Fibroblast of lung (primary cell): ENCODE measurements around the gene SMPD3.

Experiments
- CTCF ChIP-seq, 2 donors: IDR thresholded peaks in 1 of 2; conservative IDR thresholded peaks in 1 of 2; 1 replicate in 1 of 2; 2 replicates in 1 of 2; pipeline ENCODE4 v1.5.1; 2011 to 2012; ENCODE audit warnings: low read length in 2 of 2, control low read depth in 1 of 2, inconsistent platforms in 1 of 2, low read depth in 1 of 2, mild to moderate bottlenecking in 1 of 2
- EZH2 ChIP-seq: IDR thresholded peaks from 2 replicates; pipeline ENCODE4 v1.5.1; 2012; ENCODE audit warnings: low read length, control low read depth, mild to moderate bottlenecking; ENCODE audit errors: missing control alignments

GRCh38 chr16:68446681-68447652 is 1.3 kb downstream of the SMPD3 start:
- no peak for TF ChIP-seq CTCF (conservative IDR thresholded peaks at IDR 0.05 in 1 of 2, IDR thresholded peaks at IDR 0.05 in 1 of 2; ENCODE audit: low read depth in 1 of 2, low read length in 2 of 2)
- no peak for TF ChIP-seq EZH2
